H4 (cell line): ENCODE measurements around the gene NOM1. TPM values are rescaled to one million over a fixed set of nuclear protein-coding genes. Genes with fewer than 3 reads are reported as not detected.
"Not testable (repeated sequence)": the region's sequence is repeated elsewhere in the genome, so short reads cannot be mapped to it uniquely, and the experiment has no call there.

Experiments
- DNase-seq: peaks from one replicate; pipeline ENCODE4 v3.0.0-alpha.2; 2015; ENCODE audit warnings: low spot score
- total RNA-seq: library from RNA; depleted of rRNA; stranded (reverse); fragments of >200 nt; shearing (Covaris generic); gene quantifications from 2 replicates; pipeline ENCODE4 v1.2.3, GENCODE V29; 2014; rRNA removed

NOM1 gene, protein sequence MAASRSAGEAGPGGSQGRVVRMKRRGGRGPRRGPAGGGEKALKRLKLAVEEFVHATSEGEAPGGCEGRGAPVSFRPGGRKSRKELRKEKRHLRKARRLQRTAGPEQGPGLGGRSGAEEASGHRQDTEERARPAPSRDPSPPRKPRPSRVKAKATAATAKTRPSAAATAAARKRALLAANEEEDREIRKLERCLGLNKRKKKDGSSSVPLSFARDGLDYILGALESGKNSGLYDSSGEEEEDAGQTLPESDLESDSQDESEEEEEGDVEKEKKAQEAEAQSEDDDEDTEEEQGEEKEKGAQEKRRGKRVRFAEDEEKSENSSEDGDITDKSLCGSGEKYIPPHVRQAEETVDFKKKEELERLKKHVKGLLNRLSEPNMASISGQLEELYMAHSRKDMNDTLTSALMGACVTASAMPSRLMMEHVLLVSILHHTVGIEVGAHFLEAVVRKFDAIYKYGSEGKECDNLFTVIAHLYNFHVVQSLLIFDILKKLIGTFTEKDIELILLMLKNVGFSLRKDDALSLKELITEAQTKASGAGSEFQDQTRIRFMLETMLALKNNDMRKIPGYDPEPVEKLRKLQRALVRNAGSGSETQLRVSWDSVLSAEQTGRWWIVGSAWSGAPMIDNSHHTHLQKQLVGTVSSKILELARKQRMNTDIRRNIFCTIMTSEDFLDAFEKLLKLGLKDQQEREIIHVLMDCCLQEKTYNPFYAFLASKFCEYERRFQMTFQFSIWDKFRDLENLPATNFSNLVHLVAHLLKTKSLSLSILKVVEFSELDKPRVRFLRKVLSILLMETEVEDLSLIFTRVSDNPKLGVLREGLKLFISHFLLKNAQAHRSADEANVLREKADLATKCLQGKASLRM
- total RNA-seq: 6.9 and 7.1 TPM in 2 replicates

DNA sequence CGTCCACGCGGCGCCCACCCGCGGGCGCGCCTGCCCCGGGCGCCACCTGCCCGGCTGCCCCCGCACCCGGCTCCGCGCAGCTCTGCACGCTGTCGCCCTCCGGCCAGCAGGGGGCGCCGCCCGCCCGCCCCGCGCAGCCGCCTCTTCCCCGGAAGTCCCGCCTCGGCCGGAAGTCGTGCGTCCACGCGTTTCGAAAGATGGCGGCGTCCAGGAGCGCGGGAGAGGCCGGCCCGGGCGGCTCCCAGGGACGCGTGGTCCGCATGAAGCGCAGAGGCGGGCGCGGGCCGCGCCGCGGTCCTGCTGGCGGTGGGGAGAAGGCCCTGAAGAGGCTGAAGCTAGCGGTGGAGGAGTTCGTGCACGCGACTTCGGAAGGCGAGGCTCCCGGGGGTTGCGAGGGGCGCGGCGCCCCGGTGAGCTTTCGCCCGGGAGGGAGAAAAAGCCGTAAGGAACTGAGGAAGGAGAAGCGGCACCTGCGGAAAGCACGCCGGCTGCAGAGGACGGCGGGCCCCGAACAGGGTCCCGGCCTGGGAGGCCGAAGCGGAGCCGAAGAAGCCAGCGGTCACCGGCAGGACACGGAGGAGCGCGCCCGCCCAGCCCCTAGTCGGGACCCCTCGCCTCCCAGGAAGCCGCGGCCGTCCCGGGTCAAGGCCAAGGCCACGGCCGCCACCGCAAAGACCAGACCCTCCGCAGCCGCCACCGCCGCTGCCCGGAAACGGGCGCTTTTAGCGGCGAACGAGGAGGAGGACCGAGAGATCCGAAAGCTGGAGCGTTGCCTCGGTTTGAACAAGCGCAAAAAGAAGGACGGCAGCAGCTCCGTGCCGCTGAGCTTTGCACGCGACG is at the start of gene NOM1:
TSS of gene NOM1 (plus strand) at position 172 of the 840 bp plus-strand sequence. CDS start at position 198, 26 bp downstream.
- peak; percentile 75 for DNase-seq

DNA sequence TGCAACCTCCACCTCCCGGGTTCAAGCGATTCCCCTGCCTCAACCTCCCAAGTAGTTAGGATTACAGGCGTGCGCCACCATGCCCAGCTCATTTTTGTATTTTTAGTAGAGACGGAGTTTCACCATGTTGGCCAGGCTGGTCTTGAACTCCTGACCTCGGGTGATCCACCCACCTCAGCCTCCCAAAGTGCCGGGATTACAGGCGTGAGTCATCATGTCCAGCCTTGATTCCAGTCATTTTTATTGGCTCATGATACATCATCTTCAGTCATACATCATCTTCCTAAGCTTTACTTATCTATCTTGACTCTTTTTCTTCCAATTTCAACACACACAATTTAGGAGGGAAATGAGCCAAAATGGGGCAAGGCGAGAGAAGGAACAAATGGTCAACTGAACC is 49.4 kb upstream of the NOM1 start:
- DNase-seq: not testable (repeated sequence)

DNA sequence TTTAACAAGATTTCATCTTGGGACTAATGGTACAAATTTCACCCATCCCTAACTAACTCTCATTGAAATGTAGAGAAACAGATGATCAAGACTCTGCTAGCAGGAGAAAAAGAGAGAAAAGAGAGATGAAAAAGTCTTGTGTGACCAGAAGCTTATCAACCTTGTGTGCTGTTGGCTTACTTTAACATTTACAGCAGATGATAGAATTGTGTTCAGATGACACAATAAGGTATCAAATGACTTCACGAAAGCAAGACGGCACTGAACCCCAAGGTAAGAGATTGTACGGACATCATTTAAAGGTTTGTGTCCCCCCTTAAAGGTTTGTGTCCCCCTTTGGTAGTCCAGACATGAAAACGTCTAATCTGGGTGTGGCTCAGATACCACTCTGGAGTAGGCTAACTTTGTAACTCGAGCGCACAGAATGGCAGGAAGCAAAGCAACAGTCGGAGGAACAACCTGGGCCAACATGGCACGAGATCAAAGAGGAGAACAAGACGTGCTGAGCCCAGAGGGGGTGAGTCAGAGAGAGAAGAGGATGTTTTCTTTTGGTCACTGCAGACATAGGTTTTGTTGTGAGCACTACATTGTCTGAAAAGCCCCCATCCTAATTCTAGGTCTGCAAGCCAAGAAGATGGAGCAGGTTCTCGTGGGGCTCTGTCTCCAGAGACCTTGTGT is 46.1 kb upstream of the NOM1 start:
- peak; percentile 82 for DNase-seq

DNA sequence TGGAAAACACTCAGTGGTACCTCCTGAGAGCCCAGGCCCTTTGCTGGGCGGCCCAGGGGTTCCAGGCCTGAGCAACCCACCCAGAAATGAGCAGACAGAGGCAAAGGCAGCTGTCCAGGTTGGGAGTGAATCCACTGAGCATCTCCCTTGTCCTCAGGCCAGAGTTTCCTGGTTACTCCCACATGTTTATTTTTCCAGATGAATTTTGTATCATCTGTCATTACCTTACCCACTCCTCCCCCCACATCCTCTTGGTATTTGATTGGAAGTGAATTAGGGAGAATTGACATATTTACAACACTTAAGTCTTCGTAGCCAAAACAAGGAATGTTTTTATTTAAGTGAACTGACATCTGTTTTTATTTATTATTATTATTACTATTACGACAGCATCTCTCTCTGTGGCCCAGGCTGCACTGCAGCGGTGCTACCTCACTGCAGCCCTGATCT is 43.3 kb upstream of the NOM1 start:
- no peak for DNase-seq

DNA sequence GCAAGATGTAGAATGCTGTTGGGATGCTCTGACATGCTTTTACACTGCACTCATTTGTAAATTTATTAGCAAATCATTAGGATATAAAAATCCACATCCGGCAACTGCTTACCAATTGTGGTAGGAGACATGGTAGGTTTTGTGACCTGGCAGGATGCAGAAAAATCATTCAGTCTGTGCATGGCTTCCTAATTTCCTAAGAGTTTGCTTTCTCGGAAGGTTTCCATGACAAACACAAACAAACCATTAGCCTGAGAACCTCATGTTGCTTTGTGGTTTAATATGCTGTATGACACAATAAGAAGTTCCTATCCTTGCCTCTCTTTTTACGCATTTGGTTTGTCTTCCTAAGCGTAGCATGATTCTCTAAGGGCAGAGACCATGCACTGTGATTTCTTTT is 41.9 kb upstream of the NOM1 start:
- peak; percentile 85 for DNase-seq

DNA sequence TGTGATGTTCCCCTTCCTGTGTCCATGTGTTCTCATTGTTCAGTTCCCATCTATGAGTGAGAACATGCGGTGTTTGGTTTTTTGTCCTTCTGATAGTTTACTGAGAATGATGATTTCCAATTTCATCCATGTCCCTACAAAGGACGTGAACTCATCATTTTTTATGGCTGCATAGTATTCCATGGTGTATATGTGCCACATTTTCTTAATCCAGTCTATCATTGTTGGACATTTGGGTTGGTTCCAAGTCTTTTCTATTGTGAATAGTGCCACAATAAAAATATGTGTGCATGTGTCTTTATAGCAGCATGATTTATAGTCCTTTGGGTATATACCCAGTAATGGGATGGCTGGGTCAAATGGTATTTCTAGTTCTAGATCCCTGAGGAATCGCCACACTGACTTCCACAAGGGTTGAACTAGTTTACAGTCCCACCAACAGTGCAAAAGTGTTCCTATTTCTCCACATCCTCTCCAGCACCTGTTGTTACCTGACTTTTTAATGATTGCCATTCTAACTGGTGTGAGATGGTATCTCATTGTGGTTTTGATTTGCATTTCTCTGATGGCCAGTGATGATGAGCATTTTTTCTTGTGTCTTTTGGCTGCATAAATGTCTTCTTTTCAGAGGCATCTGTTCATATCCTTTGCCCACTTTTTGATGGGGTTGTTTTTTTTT is 39.8 kb upstream of the NOM1 start:
- DNase-seq: not testable (repeated sequence)

DNA sequence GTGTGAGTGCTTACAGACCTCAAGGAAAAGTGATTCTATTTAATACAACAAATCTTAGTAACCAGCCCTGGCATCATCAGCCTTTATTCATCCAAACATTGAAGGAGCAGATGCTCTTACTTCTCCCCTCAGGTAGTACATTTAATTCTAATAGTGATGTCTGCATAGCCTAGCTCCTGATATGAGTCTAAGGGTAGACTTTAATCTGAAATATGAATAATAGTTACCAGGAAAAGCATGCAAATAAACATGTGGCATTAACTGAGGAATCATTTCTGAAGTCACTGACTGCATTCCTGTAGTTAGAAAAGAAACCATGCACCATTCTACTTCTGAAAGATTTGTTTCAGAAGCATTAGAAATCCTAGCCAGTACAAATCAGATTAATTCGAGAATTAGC is 30.9 kb upstream of the NOM1 start:
- no peak for DNase-seq

DNA sequence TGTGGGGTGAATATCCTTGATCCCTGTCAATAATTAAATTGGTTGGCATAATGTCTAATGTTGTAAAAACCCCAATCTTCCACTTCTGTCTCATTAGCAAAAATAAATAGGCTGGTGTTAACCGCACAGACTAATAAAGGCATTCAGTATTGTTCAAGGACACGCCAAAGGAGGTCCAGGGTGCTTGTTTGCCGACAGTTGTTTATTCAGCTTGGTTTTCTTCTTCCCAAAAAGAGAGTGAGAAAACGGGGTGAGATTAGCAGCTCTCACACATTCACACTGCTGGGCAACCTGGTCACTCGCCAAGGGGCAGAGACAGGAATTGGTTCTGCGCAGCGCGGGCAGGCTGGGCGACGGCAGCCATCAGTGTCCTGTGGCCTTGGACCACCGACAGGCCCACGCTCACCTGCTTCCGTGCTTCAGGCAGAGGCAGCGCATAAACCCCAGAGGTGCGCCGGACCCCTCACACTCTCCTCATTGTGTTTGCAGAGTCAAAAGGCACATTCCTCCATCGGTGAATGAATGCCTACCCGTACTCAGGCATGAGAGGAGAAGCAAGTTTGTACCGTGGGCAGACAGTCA is 30.3 kb upstream of the NOM1 start:
- no peak for DNase-seq

DNA sequence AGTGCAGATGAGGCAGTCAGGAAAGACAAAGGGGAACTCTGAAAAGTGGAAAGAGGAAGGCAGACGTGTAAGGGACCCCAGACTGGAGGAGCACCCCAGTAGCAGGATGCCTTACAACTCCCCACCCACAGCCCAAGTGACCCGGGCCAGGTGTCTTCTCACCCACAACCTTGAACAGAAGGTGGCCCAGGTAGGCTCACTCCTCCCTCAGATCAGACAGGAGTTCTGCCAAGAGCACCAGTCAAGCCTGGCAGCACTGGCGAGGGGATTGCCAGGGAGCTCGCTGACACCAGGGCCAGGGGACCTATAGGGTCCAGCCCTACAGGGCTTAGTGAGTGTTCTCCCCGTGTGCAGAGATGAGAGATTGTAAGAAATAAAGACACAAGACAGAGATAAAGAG is 29.4 kb upstream of the NOM1 start:
- DNase-seq: no peak

DNA sequence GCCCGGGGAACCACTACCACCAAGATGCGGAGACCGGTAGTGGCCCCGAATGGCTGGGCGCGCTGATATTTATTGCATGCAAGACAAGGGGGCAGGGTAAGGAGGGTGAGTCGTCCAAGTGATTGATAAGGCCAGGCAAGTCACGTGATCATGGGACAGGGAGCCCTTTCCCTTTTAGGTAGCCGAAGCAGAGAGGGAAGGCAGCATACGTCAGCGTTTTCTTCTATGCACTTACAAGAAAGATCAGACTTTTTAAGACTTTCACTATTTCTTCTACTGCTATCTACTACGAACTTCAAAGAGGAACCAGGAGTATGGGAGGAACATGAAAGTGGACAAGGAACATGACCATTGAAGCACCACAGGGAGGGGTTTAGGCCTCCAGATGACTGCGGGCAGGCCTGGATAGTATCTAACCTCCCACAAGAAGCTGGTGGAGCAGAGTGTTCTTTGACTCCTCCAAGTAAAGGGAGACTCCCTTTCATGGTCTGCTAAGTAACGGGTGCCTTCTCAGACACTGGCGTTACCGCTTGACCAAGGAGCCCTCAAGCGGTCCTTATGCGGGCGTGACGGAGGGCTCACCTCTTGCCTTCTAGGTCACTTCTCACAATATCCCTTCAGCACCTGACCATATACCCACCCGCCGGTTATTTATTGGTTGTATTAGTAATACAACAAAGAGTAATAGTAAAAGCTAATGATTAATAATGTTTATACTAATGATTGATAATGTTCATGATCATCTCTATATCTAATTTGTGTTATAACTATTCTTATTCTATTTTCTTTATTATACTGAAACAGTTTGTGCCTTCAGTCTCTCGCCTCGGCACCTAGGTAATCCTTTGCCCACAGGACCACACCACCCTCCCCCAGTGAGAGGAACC is 28.8 kb upstream of the NOM1 start:
- DNase-seq: not testable (repeated sequence)

DNA sequence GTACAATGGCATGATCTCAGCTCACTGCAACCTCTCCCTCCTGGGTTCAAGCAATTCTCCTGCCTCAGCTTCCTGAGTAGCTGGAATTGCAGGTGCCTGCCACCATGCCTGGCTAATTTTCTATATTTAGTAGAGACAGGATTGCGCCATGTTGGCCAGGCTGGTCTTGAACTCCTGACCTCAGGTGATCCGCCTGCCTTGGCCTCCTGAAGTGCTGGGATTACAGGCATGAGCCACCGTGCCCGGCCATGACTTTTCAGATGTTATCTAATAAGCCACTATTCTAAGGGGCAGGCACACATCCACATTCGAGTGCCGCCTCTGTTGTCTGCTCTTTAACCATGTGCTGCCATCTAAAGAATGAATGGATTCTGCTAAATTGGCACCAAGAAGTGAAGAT is 27.2 kb upstream of the NOM1 start:
- not testable (repeated sequence) for DNase-seq

DNA sequence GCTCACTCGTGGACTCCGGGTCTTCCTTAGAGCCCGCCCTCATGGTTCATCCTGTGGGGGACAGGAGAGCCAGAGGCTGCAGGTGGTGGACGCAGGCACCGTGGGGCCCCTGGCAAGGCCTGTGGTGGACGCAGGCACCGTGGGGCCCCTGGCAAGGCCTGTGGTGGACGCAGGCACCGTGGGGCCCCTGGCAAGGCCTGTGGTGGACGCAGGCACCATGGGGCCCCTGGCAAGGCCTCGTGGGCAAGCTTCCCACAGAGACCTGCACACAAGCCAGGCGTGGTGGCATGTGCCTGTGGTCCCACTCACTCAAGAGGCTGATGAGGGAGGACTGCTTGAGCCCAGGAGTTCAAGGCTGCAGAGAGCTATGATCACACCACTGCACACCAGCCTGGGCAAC is 23.7 kb upstream of the NOM1 start:
- not testable (repeated sequence) for DNase-seq

DNA sequence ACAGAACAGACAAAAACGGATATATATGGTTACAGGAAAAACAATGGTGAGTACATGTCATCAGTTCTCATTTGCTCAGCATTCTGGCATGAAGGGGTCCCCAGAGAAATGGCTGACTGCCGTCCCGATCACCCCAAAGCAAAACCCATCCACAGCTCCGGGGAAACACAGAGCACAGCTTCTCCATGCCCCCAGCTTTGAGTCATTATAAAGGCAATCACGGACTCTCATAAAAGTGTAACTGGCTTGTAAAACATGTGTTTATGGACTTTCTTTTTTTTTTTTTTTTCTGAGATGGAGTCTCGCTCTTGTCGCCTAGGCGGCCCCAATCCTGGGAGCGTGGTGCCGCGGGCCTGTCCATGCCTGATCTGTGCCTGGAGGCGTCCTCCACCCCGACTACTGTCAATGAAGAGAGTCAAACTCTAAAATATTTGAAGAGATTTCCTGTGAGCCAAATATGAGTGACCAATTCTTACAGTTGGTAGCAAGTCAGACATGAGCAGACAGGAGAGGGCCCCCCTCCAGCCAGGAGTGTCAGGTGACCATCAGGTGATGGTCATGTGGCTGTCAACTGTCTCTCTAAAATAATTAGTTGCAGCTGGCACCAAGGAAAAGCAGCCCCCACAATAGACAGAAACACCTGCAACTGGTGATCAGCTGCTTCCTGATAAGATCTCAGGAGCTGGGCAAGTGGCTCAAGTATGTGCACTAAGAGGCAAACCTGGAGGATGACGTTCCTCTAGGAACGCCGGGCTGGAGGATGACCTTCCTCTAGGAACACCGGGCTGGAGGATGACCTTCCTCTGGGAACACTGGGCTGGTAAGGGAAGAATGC is 21.7 kb upstream of the NOM1 start:
- DNase-seq: no peak

DNA sequence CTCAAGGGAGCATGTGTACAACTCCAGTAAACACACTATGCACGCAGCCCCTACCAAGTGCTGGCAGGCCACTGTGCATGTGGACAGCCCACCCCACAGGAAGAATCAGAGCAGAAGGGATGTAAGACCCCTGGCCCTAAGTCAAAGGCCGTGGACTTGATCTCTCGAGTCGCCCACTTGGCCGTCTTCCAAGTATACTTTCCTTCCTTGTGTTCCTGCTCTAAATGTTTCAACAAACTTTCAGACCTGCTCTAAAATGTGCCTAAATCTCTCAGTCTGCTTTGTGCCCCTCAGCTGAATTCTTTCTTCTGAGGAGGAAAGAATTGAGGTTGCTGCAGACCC is 21.1 kb upstream of the NOM1 start:
- DNase-seq: no peak

DNA sequence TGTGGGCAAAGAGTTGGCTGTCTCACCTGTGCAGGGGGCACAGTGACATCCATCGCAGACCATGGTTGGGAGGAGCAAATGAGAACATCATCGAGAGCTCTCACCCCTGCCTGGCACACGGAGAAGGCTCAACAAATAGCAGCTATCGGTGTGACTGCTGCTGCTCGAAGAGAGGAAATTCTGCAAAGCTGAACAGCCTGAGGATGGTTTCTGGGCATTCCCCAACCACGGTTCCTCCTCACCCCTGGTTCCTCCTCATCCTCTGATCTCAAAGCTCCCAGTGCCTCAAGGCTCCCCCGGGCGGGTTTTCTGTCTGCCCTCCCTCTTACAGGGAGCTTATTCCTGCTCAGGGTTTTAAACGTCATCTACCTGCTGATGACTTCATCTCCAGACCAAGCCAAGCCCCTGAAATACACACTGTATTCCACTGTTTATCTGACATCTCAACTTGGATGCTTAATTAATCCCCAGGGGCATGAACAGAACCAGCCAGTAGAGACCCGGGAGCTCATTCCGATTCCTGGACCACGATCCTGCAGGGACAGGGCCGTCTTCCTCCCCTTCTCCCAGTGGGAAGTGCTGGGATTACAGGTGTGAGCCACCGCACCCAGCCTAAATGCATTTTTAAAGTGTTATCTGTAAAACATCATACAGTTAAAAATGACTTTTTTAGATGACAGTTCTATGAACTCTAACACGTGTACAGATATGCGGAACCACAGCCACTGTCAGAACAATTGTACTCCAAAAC is 19.5 kb upstream of the NOM1 start:
- DNase-seq: no peak

DNA sequence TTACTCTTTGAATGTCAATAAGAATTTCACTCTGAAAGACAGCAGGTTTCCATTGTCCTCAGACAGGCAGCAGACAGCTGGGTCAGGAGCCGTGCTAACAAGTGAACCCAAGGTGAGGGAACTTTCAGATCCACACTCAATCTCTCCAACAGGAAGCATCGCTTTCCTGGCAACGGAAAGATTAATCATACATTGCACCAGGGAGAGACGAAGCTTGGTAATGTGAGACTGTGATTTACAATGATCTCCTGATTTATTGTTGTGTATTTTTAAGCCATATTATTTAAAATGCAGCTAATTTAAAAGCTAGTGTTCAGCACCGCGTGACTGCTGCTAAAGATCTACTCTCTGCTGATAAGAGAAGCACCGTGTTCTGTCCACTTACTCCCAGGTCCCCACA is 17.5 kb upstream of the NOM1 start:
- DNase-seq: no peak

DNA sequence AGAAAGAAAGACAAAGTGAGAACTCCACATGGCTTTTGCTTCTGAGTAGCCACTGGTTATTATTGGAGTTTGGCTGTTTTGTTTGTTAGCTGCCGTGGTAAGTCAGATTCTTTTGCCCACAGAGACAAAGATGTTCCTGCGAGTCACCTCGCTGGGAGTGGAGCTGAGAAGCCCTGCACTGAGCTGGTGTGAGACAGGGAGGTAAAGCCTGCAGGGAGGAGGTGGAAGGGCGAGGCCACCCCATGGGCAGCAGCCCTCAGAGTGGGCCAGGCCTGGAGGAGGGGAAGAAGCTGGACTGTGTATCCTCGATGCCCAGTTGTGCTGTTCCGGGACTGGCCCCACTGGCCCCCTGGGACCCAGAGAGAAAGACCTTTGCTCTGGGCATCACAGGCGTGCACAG is 14.3 kb upstream of the NOM1 start:
- DNase-seq: no peak

DNA sequence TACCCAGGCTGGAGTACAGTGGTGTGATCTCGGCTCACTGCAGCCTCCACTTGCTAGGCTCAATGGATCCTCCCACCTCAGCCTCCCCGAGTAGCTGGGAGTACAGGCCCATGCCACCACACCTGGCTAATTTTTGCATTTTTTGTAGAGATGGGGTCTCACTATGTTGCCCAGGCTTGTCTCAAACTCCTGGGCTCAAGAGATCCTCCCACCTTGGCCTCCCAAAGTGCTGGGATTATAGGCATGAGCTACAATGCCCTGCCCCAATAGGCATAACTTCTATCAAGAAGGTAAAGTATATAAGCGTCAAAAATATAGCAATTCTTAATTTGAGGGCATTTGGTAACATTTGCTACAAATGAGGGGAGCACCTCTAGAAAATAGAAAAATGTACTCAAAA is 12.7 kb upstream of the NOM1 start:
- not testable (repeated sequence) for DNase-seq
